Stimulated activated CD4-positive, alpha-beta T cell treated with anti-CD3 and anti-CD28 coated beads, Interleukin-2, amount 100 ng/mL, for 24 hours (primary cell): Measurements from ENCODE around the gene BNIP1.
"Not testable (repeated sequence)": the region's sequence is repeated elsewhere in the genome, so short reads cannot be mapped to it uniquely, and the experiment has no call there.

Source experiments
- DNase-seq, 2 donors: peaks; one replicate each; pipeline ENCODE4 v3.0.0-alpha.2; 2020

BNIP1 gene

GRCh38 chr5:173144200-173145176 is at the start of gene BNIP1:
BNIP1 (plus strand) TSS chr5:173144531; CDS start chr5:173144546, 15 bp downstream.
- DNase-seq: peak; percentile 98 to 99

GRCh38 chr5:173098787-173099186 is 45.5 kb upstream of the BNIP1 start:
- no peak for DNase-seq

GRCh38 chr5:173099461-173099860 is 44.9 kb upstream of the BNIP1 start:
- no peak for DNase-seq

- no peak for DNase-seq
These were observed 43.1 kb upstream of the BNIP1 start for GRCh38 chr5:173101245-173101644.

- DNase-seq: no peak
These were observed 40.9 kb upstream of the BNIP1 start for GRCh38 chr5:173103411-173103810.

- DNase-seq: no peak
These were observed 35.4 kb upstream of the BNIP1 start for GRCh38 chr5:173108914-173109313.

GRCh38 chr5:173114536-173114935 is 29.8 kb upstream of the BNIP1 start:
- DNase-seq: no peak

- DNase-seq: no peak
These were observed 24.6 kb upstream of the BNIP1 start for GRCh38 chr5:173119719-173120118.

- DNase-seq: no peak
These were observed 20.9 kb upstream of the BNIP1 start for GRCh38 chr5:173123416-173123815.

GRCh38 chr5:173132166-173132565 is 12.2 kb upstream of the BNIP1 start:
- not testable (repeated sequence) for DNase-seq

GRCh38 chr5:173138707-173139106 is 5.6 kb upstream of the BNIP1 start:
- DNase-seq: no peak

GRCh38 chr5:173139631-173140030 is 4.7 kb upstream of the BNIP1 start:
- no peak for DNase-seq

GRCh38 chr5:173140769-173141168 is 3.6 kb upstream of the BNIP1 start:
- no peak for DNase-seq

- DNase-seq: no peak
These were observed 764 bp upstream of the BNIP1 start for GRCh38 chr5:173143567-173143966.

GRCh38 chr5:173148354-173148753 is 4.0 kb downstream of the BNIP1 start:
- no peak for DNase-seq

- no peak for DNase-seq
These were observed 8.2 kb downstream of the BNIP1 start for GRCh38 chr5:173152547-173152946.

GRCh38 chr5:173153842-173154241 is 9.5 kb downstream of the BNIP1 start:
- no peak for DNase-seq

GRCh38 chr5:173154619-173155018 is 10.3 kb downstream of the BNIP1 start:
- DNase-seq: not testable (repeated sequence)

GRCh38 chr5:173155912-173156311 is 11.6 kb downstream of the BNIP1 start:
- no peak for DNase-seq

GRCh38 chr5:173158366-173158765 is 14.0 kb downstream of the BNIP1 start:
- DNase-seq: no peak

- no peak for DNase-seq
These were observed 14.9 kb downstream of the BNIP1 start for GRCh38 chr5:173159256-173159655.

- DNase-seq: no peak
These were observed 16.8 kb downstream of the BNIP1 start for GRCh38 chr5:173161148-173161547.

- DNase-seq: no peak
These were observed 18.9 kb downstream of the BNIP1 start for GRCh38 chr5:173163219-173163618.

- DNase-seq: no peak
These were observed 21.1 kb downstream of the BNIP1 start for GRCh38 chr5:173165177-173166016.
